Measurements from ENCODE around the gene FOLR1.

DNA sequence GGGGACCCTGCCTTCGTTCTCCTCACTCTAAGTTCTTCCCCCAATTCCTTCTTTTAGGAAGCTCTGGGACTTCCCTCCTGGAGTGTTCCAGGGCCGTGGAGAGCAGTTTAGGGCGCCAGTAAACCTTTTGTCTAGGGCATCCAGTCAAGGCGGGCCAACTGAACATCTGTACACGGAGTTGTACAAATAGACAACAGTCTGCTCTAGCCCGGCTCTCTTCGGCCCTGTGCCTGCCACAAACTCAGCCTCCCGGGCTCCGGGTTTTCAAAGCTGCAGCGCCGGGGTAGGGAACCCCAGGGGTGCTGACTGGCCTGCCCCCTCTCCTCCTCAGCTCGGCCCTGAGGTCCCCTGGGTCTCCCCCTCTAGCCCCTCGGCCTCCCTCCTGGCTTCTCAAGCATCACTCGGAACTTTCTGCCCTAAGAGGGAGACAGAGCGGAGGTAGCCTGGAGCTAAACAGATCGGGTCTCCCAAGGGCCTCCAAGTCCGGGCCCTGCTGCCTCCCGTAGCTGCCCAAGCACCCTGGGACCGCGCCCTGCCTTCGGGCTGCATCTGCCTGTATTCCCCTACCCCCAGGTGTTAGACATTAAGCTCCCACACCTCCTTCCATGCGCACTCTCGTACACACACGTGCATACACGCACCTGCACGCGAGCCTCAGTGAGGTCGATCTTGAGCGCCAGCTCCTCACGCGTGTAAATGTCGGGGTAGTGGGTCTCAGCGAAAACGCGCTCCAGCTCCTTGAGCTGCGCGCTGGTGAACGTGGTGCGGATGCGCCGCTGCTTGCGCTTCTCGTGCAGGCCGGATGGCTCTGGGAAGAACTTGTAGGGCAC is 48.7 kb downstream of the FOLR1 start:
- TF ChIP-seq, protein P1, sequence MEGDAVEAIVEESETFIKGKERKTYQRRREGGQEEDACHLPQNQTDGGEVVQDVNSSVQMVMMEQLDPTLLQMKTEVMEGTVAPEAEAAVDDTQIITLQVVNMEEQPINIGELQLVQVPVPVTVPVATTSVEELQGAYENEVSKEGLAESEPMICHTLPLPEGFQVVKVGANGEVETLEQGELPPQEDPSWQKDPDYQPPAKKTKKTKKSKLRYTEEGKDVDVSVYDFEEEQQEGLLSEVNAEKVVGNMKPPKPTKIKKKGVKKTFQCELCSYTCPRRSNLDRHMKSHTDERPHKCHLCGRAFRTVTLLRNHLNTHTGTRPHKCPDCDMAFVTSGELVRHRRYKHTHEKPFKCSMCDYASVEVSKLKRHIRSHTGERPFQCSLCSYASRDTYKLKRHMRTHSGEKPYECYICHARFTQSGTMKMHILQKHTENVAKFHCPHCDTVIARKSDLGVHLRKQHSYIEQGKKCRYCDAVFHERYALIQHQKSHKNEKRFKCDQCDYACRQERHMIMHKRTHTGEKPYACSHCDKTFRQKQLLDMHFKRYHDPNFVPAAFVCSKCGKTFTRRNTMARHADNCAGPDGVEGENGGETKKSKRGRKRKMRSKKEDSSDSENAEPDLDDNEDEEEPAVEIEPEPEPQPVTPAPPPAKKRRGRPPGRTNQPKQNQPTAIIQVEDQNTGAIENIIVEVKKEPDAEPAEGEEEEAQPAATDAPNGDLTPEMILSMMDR (IDR thresholded peaks at IDR 0.05), result no peak
- TF ChIP-seq POLR2A (IDR thresholded peaks at IDR 0.05) (no peak), POLR2AphosphoS5 (IDR thresholded peaks at IDR 0.05; ENCODE audit: insufficient read depth in 1 of 2, low read depth in 1 of 2) (no peak)
